GM18498 (cell line): ENCODE data around the gene NAT8L.

ENCODE experiments used
- ATAC-seq: cut with Tn5 transposase; IDR thresholded peaks from one replicate; pipeline ENCODE4 v1.9.1; 2021; ENCODE audit warnings: mild to moderate bottlenecking, moderate library complexity; ENCODE audit not compliant: unreplicated experiment

Gene NAT8L

DNA sequence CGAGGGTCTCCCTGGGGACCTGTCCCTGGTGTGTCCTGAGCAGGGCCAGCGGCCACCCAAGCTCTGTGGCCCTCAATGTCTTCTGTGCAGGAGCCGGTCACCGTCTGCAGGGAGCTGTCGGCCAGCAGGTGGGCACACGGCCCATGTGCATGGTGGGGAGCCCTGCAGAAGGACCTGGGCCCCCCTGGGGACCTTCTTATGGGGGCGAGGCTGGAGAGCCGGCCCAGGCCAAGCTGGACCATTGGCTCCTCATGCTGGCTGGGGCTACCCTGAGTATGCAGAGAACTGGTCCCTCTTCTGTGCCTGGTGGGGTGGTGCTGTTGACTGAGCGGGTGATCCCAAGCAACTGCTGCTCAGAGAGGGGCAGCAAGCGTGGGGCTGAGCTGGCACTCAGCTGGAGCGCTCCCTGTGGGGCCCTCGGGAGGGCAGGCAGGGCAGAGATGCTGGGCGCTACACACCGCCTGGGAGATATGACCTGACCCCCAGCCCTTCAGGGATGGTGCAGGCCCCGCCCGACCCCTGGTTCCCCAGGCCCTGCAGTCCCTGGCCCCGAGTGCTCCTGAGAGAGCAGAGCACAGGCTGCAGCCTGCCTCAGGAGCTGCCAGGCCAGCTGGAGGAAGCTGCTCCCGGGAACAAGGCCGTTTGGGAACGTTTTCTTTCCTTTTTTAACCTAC, 14.8 kb downstream of the NAT8L start:
- ATAC-seq: no peak

DNA sequence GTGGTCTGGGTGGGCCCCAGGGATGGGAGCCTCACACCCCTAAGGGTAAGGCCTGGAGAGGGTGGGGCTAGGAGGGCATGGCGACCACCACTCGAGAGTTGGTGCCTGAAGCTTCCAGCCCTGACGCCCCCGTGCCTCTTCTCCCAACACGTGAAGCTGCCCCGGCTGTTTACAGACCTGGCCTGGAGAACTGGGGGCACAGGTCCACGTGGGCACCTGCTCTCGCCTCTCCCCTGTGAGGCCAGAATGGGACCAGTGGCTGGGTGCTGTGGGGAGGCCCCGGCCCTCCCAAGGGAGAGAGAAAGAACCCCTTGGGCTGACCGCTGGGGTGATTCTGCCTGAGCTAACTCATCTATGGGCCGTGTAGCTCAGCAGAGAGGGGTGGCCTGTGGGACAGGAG, 15.5 kb downstream of the NAT8L start:
- no peak for ATAC-seq

DNA sequence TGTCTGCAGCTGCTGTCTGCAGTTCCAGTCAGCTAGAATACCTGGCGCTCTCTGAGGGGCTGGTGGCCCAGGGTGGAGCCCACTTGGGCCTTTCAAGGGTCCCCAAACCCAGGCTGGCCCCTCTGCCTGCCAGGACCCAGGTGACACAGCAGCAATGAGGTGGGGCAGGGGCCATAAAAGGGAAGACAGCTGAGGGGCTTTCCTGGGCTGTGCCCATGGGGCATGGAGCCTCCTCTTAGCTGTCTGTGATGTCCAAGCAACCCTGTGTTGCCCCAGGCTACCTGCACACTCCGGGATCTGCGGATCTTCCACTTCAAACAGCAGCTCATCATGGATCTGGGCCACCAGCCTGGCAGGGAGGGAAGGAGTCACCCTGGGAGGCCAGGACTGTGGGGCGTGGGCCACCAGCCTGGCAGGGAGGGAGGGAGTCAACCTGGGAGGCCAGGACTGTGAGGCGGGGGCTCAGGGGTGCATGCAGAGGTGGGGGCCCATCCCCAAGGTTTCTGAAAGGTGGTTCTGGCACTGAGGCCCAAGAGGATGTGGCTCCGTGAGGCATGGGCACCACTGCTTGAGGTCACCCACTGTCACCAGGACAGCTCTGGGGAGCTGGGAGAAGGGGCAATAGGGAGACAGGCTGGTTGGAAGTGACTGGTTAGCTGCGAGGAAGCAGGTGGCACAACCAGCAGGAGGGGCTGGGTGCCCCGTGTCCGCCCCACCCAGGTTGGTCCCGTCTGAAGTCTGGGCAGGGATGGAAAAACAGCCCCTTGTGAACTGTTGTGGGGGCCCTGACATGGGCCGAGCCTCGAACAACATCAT, 16.3 kb downstream of the NAT8L start:
- no peak for ATAC-seq

DNA sequence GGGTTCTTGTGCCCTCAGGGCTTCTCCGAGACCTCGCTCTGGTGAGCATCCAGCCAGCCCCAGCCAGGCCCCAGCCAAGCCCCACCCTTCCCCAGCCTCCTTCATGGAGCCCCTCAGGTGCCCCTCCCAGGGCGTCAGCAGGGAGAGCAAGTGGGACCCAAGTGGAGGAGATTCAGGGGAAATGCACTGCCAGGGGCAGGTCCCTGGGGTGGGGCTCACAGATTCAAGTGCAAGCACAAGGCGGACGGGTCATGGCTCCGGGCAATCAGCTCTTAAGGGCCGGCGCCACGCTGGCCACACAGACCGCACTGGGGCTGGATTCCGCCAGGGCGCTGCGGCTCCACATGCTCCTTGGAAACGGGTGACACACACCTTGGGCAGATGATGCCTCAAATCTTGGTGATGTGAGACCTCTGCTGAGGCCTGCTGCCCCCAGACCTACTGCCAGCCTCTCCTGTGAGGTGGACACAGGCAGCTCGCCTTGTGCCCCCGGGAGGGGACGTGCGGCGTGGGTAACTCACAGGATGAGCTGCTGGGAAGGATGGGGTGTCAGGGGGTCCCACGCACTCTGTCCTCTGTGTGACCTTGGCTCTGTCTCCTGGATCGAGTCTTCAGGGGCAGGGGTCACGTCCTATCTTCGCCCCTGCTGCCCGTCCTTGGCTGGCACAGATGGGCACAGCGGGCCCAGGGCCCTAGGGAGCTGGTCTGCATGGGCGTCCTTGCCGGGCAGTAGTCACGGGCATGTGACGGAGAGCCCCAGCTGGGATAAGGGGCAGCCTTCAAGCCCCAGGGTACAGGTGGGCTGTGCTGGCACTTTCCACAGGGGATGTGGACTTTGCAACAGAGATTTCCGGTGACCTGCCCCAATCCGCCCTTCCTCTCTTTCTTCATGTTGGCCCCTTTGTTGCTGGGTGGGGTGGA, 17.1 kb downstream of the NAT8L start:
- no peak for ATAC-seq

DNA sequence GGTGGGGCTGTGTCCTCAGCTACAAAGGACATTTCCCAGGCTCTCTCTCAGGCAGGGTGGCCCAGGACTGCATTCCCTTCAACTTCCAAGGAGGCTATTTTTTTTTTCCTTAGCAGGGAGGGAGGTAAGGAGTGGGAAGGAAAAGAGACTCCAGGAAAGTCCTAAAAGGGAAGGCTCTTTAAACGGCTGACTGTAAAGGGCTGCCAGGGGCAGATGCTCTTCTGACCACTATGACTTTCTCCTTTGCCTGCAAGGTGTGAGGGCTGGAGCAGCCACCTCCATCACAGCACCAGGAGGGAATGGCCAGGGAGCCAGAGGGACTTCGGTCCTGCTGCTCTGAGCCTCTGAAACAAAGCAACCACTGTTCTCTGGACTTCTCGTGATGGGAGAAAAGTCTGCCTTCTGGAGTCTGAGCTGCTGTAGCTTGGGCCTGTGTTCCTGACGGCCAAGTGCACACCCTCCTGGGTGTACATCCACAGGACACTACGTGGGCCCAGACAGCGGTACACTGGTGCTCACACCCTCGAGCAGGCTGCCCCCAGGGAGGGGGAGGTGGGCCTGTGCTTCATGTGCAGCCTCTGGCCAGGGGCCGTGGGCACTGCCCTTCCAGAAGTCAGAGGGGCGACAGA, 17.9 kb downstream of the NAT8L start:
- ATAC-seq: no peak

DNA sequence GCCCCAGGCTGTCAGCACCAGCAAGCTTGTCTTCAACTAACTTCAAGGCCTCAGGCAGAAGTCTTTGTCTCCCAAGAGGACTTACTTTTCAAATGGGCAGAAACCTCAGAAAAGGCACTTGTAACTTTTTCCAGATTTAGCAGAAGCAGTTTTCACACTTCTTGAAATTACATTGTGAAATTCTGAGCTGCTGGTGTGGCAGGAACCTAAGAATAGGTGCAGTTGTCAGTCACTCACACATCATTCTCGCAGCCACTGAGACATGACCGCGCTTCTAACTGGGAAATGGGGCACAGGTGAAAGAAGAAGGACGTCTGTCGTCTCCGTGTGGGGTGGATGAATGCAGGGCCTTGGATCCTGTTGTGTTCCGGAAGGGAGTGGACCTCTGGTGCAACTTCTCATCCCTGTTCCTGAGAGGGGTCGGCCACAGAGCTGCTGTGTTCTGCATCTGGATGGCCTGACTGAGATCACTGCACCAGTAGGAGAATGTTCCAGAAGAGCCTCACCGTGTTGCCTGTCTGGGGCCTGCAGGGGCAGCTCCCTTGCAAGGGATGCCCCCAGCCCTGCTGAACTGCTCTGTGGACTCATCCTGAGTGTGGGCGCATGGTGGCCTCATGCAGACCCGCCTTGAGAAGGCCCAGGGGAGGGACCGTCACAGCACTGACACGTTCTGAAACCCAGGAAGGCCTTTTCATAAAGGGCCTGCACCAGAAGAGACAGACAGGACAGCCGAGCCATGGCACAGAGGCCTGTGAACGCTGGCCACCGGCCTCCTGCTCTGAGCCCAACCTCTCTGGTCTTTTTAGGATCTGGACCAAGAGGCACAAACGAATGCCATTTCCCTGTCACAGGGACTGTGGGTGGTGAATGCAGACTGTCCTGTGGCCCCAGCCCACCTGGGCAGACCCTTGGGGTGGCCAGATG, 18.7 kb downstream of the NAT8L start:
- ATAC-seq: no peak

DNA sequence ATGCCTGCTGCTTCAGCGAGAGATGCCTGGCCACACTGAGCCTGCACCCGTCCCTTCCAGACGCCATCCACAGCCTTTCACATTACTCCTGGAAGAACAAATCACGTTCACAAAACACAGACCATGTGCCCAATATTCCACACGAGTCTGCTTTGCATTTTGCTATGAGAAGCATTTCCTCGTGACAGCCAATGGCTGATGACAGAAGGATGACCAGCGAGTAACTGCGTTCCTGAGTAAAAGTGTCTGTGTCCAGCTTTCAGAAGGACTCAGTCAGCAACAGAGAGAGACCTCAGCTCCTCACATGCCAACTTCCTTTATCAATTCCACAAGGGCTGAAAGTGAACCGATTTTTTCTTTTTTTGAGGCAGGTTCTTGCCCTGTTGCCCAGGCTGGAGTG, 19.5 kb downstream of the NAT8L start:
- ATAC-seq: no peak

DNA sequence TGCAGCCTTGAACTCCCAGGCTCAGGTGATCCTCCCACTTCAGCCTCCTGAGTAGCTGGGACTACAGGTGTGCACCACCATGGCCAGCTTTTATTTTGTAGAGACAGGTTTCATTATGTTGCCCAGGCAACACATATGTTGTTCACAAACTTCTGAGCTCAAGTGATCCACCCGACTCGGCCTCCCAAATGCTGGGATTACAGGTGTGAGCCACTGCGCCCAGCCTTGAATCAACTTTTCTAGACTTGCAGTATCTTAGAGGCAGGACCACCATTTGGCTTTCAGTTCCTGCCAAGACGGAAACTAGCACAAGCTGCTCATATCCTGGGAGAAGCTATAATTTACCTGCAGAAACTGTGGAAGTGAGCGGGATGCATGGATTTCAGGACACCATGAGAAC, 19.9 kb downstream of the NAT8L start:
- ATAC-seq: no peak

DNA sequence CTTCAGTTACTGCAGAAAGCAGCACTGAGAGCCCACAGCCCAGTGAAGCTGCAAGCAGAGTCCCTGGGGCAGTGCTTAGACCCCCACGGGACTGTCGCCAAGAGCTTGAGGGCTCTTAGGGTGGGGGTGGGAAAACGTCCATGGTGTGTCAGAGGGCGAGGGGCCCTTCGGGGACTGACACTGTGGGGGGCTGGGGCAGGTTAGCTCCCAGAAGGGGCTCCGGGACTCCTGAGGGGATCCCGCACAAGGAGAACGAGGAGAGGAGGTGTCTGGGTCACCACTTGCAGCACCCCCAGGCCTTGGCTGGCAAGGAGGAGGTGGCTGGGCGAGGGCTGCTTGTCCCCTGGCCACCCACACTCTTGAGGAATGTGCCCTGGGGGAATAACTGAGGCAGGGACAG, 20.8 kb downstream of the NAT8L start:
- ATAC-seq: no peak

DNA sequence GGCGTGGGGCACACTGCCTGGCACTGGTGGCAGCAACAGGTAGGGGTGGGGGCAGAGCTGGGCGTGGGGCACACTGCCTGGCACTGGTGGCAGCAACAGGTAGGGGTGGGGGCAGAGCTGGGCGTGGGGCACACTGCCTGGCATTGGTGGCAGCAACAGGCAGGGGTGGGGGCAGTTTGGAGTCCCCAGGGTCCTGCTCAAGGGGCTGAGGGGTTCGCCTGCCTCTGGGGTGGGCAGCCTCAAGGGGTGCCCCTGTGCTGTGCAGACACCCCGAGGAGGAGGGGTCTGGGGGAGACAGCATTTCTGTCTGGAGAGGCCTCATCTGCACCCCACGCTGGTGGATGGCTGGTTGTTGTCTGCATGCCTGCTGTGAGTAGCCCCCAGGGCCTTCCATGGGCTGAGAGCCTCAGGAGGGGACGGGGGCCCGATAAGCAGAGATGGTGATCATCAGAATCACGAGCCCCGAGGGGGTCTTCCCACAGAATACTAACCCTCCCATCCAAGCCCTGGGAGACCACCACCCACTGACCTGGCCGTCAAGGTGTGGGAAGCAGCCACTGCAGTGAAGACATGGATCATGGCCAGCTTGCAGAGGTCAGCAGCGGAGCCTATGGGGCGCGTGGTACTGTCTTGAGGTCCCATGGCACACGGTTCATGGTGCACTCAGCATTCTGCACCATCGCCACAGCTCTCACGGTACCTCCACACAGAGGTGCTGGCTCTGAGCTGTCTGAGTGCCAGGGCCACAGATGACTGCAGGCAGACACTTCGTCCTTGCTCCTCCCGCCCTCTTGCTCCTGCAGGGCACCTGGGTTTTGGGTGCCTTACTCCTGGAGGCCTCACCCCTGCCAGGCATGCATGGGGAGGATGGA, 21.5 kb downstream of the NAT8L start:
- ATAC-seq: no peak

DNA sequence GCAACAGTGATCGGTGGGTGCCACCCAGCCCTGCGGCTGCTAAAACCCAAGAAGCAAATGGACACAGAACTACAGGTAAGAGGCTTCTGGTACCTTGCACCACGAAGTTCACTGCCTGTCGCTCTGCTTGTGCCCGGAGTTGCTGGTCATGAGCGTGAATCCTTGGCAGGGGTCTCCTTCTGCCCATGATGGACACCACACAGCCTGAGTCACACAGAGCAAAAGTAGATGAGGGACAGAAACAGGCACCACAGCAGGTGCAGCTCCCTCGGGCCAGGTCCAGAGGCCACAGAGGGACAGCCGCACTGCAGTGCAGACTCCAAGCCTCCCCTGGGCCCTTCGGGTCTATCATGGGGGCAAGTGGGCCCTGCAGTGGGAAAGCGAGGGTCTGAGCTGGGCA, 22.4 kb downstream of the NAT8L start:
- ATAC-seq: no peak

DNA sequence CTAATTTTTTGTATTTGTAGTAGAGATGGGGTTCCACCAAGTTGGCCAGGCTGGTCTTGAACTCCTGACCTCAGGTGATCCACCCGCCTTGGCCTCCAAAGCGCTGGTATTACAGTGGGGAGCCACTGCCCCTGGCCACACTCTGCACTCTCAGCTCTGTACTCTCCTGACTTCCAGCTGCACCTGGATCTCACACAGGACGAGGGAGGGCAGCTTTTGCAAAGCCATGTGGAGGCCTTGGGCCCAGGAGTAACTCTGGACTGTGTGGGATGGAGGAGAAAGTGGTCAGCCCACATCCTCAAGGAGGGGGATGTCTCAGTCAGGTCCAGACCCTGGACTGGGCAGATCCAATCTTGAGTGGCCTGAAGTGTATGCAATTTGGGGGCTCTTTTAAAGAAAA, 23.0 kb downstream of the NAT8L start:
- no peak for ATAC-seq

DNA sequence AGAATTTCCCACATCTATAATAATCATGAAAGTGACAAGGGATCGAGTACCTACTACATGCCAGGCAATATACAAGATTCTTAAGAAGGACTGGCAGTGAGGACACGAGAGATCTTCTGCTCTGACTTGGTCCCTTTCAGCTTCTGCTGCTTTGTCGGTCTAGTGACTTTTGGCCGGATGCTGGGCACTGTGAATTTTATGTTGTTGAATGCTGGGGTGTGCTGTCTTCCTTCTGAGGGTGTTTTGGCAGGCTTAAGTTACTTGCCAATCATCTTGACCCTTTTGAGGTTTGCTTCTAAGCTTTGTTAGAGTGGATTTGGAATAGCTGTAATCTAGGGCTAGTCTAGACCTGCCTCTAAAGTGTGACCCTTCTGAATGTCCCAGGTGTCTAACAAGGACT, 23.5 kb downstream of the NAT8L start:
- ATAC-seq: no peak

DNA sequence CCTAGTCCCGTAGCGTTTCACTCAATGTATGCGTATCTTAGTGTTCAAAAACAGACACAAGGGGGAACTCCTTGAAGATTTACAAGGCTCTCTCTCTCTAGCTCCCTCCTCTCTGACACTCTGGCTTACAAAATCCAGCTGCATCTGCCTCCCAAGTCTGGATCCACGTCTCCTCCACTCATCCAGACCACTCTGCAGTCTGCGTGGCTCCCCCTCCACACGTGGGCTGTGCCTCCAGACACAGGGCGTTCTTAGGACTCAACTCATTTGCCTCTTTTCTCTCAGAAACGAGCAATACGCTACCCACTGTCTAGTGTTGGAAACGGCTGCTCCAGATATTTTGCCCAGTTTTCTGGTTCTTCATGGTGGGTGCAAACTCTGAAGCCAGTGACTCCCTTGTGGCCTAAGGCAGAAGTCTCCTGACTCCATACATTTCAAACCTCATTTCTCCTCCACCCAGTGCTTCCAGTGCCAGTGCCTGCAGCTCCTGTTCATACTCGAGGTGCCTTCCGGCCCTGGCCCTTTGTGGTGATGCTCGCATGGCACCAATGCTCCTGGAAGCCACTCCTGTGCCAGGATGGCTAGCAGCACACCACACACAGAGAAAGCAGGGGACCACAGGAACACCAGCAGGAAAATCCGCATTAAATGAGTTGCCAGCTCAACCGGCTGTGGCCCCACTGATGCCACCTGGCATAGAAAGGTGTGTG, 24.1 kb downstream of the NAT8L start:
- ATAC-seq: no peak

DNA sequence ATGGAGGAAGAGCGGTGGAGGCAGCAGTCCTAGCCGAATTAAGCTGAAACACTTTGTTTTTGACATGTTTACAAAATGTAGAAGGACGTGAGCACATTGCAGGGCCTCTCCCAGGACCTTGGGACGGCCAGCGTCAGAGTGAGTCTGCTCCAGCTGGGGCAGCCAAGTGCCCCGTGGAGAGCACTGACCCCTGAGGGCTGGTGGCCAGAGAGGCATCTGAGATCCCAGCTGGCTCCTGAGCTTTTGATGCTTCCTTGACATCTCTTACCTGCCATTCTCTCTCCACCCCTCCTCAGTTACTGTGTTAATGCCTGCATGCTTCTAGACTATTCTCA, 24.7 kb downstream of the NAT8L start:
- ATAC-seq: no peak

DNA sequence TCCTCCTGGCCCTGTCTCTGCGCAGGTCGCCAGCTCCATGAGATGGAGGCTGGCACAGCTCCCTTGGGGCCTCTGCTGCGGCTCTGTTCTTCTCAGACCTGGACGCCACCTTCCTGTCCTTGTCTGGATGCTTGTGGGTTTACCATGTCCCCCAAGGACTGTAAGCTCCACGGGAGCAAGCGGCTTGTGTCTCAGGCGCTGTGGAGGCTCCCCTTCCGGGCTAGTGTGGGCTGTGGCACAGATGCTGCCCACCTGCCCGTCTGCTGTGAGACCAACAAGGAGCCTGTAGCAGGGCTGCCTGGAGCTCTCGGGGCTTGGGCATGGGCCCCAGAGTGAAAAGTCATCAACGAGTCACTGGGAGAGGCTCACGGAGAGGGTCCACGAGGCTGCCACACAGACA, 25.2 kb downstream of the NAT8L start:
- no peak for ATAC-seq

DNA sequence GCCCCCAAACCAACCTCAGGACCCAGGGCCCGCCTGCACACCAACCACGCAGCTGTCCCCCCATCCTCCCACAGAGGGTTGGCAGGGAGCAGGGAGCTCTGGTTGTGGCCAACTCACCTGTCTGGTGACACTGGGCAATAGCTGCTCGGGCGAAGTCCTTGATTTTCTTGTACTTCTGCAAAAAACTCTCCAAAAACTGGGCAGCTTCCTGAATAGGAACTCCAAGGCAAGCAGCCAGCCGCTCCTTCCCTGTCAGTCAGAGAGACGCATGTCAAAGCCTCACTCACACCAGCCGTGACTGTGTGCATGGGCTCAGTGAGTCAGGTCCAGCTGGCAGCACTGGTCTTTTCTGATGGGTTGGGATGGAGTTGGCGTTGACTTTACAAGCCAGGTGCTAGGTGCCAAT, 26.4 kb downstream of the NAT8L start:
- ATAC-seq: no peak

DNA sequence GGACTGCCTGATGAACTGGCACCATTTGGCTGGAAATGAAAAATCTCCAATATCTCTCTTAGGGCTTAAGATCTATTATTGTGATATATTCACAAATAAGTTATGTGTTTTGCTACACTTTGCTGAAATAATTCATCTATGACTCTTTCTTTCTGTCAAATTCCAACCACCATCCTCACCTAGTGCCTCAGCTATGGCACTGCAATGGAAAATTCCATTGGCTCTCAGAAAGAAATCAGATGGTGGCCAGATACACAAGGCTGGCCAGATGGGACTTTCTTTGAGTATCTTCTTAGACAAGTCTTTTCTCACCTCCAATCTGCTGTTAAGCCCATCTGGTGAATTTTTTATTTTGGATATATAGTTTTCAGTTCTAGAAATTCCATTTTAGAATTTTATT, 28.0 kb downstream of the NAT8L start:
- no peak for ATAC-seq

DNA sequence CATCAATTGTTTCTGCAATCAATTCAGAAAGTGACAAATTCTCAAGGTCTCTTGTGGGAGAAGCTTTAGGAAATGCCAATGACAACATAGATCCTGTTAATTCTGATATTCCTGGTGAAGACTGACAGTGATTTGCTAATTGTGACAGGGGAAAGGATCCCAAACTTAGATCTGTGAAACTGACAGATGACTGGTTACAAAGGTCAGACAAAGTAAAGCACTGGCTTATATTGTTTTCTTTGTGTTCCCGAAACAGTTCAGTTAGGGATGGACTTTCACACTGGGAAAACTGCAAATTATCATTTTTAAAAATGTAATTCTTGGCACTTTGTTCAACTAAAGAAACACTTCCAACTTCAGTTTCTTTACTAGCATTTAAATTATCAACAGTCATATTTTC, 30.1 kb downstream of the NAT8L start:
- ATAC-seq: no peak
